22Rv1 (cell line): ENCODE data around the gene DNASE1.
A peak's percentile ranks its signal among the peaks of the same experiment; 100 is the strongest.

Experiments
- H3K27ac ChIP-seq: fragments of 450-650 bp; 2 replicates; pipeline ENCODE4 v1.5.1; 2017
- CTCF ChIP-seq: fragments of 450-650 bp; IDR thresholded peaks from 2 replicates; pipeline ENCODE4 v1.5.1; 2017; ENCODE audit warnings: mild to moderate bottlenecking
- ZFX ChIP-seq: fragments of 450-650 bp; IDR thresholded peaks from 2 replicates; pipeline ENCODE4 v1.6.1; 2017; ENCODE audit warnings: antibody characterized with exemption, borderline replicate concordance

DNASE1 gene

GRCh38 chr16:3661311-3661710 is 6.8 kb downstream of the DNASE1 start:
- 0 out of 2 replicates have a peak overlapping the region, but pooled peaks have one; percentile 7 for H3K27ac ChIP-seq
- no peak for TF ChIP-seq ZFX
- TF ChIP-seq CTCF: no peak

GRCh38 chr16:3661922-3662321 is 7.4 kb downstream of the DNASE1 start:
- TF ChIP-seq ZFX (no peak), CTCF (no peak)
- H3K27ac ChIP-seq: 0 out of 2 replicates have a peak overlapping the region, but pooled peaks have one; percentile 7

- H3K27ac ChIP-seq: 0 out of 2 replicates have a peak overlapping the region, but pooled peaks have one; percentile 1
- TF ChIP-seq ZFX (no peak), CTCF (no peak)
Measured at GRCh38 chr16:3662601-3663000, 8.1 kb downstream of the DNASE1 start.

GRCh38 chr16:3664187-3664896 is 9.9 kb downstream of the DNASE1 start:
- TF ChIP-seq CTCF (no peak), ZFX (no peak)

GRCh38 chr16:3665508-3665907 is 11.0 kb downstream of the DNASE1 start:
- TF ChIP-seq ZFX: no peak
- no peak for TF ChIP-seq CTCF
- H3K27ac ChIP-seq: no peak overlapping the region

More at GRCh38 chr16:3664187-3664896, 9.9 kb downstream of the DNASE1 start:
- H3K27ac ChIP-seq: no peak overlapping the region

GRCh38 chr16:3668626-3669025 is 14.1 kb downstream of the DNASE1 start:
- TF ChIP-seq CTCF: no peak
- no peak for TF ChIP-seq ZFX
- no peak overlapping the region for H3K27ac ChIP-seq

- H3K27ac ChIP-seq: no peak overlapping the region
- no peak for TF ChIP-seq ZFX
- TF ChIP-seq CTCF: no peak
Measured at GRCh38 chr16:3669082-3669481, 14.6 kb downstream of the DNASE1 start.
